OCI-LY1 (cell line): ENCODE results near the gene ITGAV.

Experiments
- H2AFZ ChIP-seq: fragments of 200-600 bp; sonication (generic), shearing (Covaris generic); 2 replicates; pipeline ENCODE4 v1.6.0; 2014; ENCODE audit warnings: antibody characterized with exemption, mild to moderate bottlenecking, low read length
- H3F3A ChIP-seq: fragments of 200-600 bp; sonication (generic), shearing (Covaris generic); 2 replicates; pipeline ENCODE4 v1.6.0; 2014; ENCODE audit warnings: mild to moderate bottlenecking, antibody characterized with exemption, low read length, moderate library complexity; ENCODE audit not compliant: insufficient read depth
- H3K27ac ChIP-seq: fragments of 200-600 bp; sonication (generic); 2 replicates; pipeline ENCODE4 v1.5.1; 2014; ENCODE audit warnings: low read length, mixed run types, mild to moderate bottlenecking, low read depth; ENCODE audit not compliant: poor library complexity, severe bottlenecking
- H3K27me3 ChIP-seq: fragments of 200-600 bp; sonication (generic); 2 replicates; pipeline ENCODE4 v1.6.0; 2014; ENCODE audit warnings: antibody characterized with exemption, mild to moderate bottlenecking, low read length, moderate library complexity; ENCODE audit not compliant: insufficient read depth
- H3K36me3 ChIP-seq: fragments of 200-600 bp; sonication (generic); 2 replicates; pipeline ENCODE4 v1.6.1; 2014; ENCODE audit warnings: mild to moderate bottlenecking, antibody characterized with exemption, low read length, moderate library complexity, mixed read lengths; ENCODE audit not compliant: insufficient read depth
- H3K4me1 ChIP-seq: fragments of 200-600 bp; sonication (generic); 2 replicates; pipeline ENCODE4 v1.5.1; 2014; ENCODE audit warnings: mild to moderate bottlenecking, low read length, moderate library complexity; ENCODE audit not compliant: insufficient read depth, severe bottlenecking
- H3K4me2 ChIP-seq: fragments of 200-600 bp; sonication (generic), shearing (Covaris generic); 2 replicates; pipeline ENCODE4 v1.6.1; 2014; ENCODE audit warnings: low read length
- H3K4me3 ChIP-seq: fragments of 200-600 bp; sonication (generic); 2 replicates; pipeline ENCODE4 v1.5.1; 2014; ENCODE audit warnings: low read length, low read depth, mild to moderate bottlenecking, mixed read lengths; ENCODE audit not compliant: poor library complexity, severe bottlenecking
- H3K79me2 ChIP-seq: fragments of 200-600 bp; shearing (Covaris generic); 2 replicates; pipeline ENCODE4 v1.6.1; 2016; ENCODE audit warnings: mixed run types, low read length, mixed read lengths; ENCODE audit not compliant: insufficient read depth
- H3K9ac ChIP-seq: fragments of 200-600 bp; sonication (generic), shearing (Covaris generic); 2 replicates; pipeline ENCODE4 v1.6.1; 2014; ENCODE audit warnings: mild to moderate bottlenecking, low read length, mixed read lengths
- H3K9me2 ChIP-seq: fragments of 200-600 bp; sonication (generic), shearing (Covaris generic); 2 replicates; pipeline ENCODE4 v1.6.1; 2014; ENCODE audit warnings: low read depth, mild to moderate bottlenecking, low read length, mixed read lengths
- H3K9me3 ChIP-seq: fragments of 200-600 bp; shearing (Covaris generic); 2 replicates; pipeline ENCODE4 v1.6.1; 2014; ENCODE audit warnings: low read length, mixed read lengths
- H4K20me1 ChIP-seq: fragments of 200-600 bp; sonication (generic), shearing (Covaris generic); 2 replicates; pipeline ENCODE4 v1.6.0; 2016; ENCODE audit warnings: mild to moderate bottlenecking, low read length; ENCODE audit not compliant: insufficient read depth
- CTCF ChIP-seq: fragments of 200-600 bp; sonication (generic), shearing (Covaris generic); IDR thresholded peaks from 2 replicates; pipeline ENCODE4 v1.5.1; 2017; ENCODE audit warnings: mild to moderate bottlenecking, antibody characterized with exemption, low read length, moderate library complexity, mixed read lengths
- EZH2 ChIP-seq: fragments of 200-600 bp; sonication (generic), shearing (Covaris generic); IDR thresholded peaks from 2 replicates; pipeline ENCODE4 v1.8.0; 2017; ENCODE audit warnings: borderline replicate concordance, mixed run types, mild to moderate bottlenecking, antibody characterized with exemption, low read length, moderate library complexity, mixed read lengths

The ITGAV gene

GRCh38 chr2:186593523-186593922, 3.7 kb downstream of the ITGAV start:
- H3K27ac ChIP-seq, result no peak overlapping the region
- no peaks in the 10 kb centered on the region for H3F3A ChIP-seq
- H3K4me1 ChIP-seq, result peaks cover 22% of the 10 kb centered on the region
- H3K4me3 ChIP-seq, result no peak overlapping the region
- H4K20me1 ChIP-seq, result no peaks in the 10 kb centered on the region
- TF ChIP-seq CTCF (no peak), EZH2 (no peak)
- H3K4me2 ChIP-seq, result no peak overlapping the region
- no peaks in the 10 kb centered on the region for H3K9me3 ChIP-seq
- H3K27me3 ChIP-seq, result no peaks in the 10 kb centered on the region
- H3K9me2 ChIP-seq, result no peaks in the 10 kb centered on the region
- H3K79me2 ChIP-seq, result no peaks in the 10 kb centered on the region
- H3K36me3 ChIP-seq, result no peaks in the 10 kb centered on the region
- H2AFZ ChIP-seq, result no peak overlapping the region
- H3K9ac ChIP-seq, result no peak overlapping the region

DNA sequence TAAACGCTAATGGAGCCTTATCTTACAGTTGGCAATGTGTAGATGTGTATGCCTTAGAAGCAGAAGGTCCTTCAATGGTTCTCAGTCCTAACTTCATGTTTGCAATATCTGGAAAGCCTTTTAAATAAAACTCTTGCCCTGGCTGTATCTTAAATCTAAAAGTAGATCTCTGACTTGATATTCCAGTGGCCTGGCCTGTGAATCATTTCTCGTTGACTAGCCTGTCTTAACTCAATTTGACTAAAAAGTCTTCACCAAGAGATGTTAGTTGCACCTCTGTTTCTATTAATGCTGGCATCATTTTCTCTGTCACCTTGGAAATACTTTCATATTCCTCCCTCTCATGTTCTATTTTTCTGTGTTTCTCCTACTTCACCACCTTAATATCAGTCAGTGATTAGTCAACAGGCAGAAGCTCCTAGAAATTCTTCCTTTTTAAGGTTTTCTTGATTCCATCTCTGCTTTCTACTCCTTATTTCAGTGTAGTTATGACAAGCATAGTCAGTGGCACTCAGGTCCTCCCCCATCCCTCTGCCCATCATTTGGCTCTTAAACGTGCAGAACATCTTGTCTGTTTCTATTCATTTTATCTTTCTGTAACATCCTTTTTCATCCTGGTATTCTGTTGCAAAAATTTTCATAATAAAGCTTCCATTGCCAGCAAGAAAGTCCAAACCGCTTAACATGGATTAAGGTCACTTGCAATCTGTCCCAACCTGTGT, 4.3 kb downstream of the ITGAV start:
- H3K4me1 ChIP-seq, result peaks cover 19% of the 10 kb centered on the region
- H3K4me3 ChIP-seq, result no peak overlapping the region
- H3K4me2 ChIP-seq, result no peak overlapping the region
- H3F3A ChIP-seq, result no peaks in the 10 kb centered on the region
- no peaks in the 10 kb centered on the region for H3K79me2 ChIP-seq
- no peaks in the 10 kb centered on the region for H3K27me3 ChIP-seq
- H2AFZ ChIP-seq, result no peak overlapping the region
- no peaks in the 10 kb centered on the region for H4K20me1 ChIP-seq
- TF ChIP-seq EZH2 (no peak), CTCF (no peak)
- no peaks in the 10 kb centered on the region for H3K9me3 ChIP-seq
- H3K9me2 ChIP-seq, result no peaks in the 10 kb centered on the region
- no peak overlapping the region for H3K27ac ChIP-seq
- no peak overlapping the region for H3K9ac ChIP-seq
- H3K36me3 ChIP-seq, result no peaks in the 10 kb centered on the region

DNA sequence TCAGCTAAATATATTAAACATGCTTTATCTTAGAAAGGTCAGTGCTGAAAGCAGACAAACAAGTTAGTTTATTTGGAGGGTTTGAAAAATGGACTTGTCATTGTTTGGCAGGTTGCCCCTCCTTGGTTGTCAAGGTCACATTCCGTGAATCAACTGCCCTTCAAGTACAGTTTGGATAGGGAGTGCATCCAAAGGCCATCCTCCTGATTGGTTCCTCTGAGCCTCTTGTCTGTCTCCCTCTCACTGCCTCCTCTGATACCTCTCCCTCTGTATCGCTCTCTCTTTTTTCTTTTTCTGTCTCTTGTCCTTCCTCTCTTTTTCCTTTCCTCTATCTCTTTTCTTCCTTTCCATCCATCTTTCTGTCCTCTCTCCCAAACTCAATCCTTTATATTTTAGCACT, 5.4 kb downstream of the ITGAV start:
- Histone ChIP-seq H3K79me2 (no peaks in the 10 kb centered on the region), H3K9ac (no peak overlapping the region), H3K9me2 (no peaks in the 10 kb centered on the region), H3K4me1 (peaks cover 15% of the 10 kb centered on the region), H3F3A (no peaks in the 10 kb centered on the region), H3K27me3 (no peaks in the 10 kb centered on the region), H4K20me1 (no peaks in the 10 kb centered on the region), H3K27ac (no peak overlapping the region), H3K4me2 (no peak overlapping the region), H3K9me3 (no peaks in the 10 kb centered on the region), H2AFZ (no peak overlapping the region), H3K36me3 (no peaks in the 10 kb centered on the region), H3K4me3 (no peak overlapping the region)
- TF ChIP-seq EZH2 (no peak), CTCF (no peak)
